NCI-H446 treated with DMSO at 0.1 percent for 48 hours (cell line): Measurements from ENCODE around the gene LILRA5.
"Not testable (repeated sequence)": the region's sequence is repeated elsewhere in the genome, so short reads cannot be mapped to it uniquely, and the experiment has no call there.

ENCODE experiments used
- DNase-seq: peaks from one replicate; lab custom pipeline; 2025; lab: John Stamatoyannopoulos, UW

The LILRA5 gene

DNA sequence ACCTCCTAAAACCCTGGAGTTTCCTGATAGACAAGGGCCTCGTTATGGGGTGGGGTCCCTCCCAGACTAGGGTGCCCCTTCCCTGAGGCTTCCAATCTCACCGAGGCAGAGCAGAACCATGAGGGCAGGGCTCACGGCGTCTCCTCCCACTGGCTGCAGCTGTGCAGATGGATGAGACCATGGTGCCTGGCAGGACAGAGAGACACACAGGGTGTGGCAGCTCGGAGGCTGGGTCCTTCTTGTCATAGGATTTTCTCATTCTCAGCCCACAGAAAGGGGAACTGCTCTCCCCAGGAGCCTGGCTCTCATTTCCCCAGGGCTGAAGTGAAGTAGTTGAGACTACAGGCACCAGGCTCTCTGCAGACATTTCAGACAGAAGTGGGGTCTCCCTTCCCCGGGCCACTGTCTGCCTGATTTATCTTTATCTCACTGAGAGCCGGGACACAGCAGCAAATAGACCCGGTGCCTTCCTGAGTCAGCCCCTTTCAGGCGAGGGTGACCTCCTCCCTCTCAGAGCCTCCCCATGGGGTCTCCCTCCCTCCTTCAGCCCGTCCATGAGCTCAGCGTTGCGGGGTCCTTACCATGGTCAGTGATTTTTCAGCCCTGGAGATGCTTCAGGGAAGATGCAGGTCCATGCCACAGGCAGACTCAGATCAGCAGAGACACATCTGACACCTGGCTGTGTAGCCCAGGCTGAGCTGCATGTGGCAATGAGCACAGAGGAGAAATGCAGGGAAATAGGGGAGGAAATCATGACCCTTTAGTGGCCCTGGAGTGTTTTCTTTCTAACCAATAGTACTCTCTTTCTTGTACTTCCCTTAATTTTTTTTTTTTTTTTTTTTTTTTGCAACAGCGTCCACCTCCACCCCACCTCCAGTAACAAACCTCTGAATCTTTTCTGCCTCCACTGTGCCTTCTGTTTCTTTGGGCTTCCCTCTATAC lies at the start of gene LILRA5:
TSS of gene LILRA5 (minus strand) at position 731 of the 942 bp plus-strand sequence. CDS start at position 584, 147 bp downstream.
- DNase-seq: no peak

- DNase-seq: not testable (repeated sequence)
These were observed 48.9 kb upstream of the LILRA5 start for GRCh38 chr19:54361680-54362422.

GRCh38 chr19:54359149-54359820 lies 46.3 kb upstream of the LILRA5 start:
- DNase-seq: not testable (repeated sequence)

DNA sequence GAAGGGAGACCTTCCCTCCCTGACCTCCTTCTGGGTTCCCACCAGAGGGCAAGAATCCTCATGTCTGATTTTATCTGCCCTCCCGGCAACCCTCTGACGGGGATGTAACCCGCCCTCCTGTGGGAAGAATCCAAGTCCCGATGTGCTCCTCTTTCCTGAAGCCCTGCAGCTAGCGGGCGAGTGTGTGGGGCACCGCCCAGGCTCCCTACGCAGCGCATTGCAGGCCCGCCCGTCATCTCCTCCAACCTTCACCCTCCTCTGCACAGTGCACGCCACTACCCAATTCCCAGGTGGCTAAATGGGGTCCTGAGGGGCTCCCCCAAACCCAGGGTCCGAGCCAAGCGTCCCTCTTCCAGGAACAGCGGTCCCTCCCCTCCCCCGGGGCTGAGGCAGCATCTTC lies 44.4 kb upstream of the LILRA5 start:
- DNase-seq: no peak

- no peak for DNase-seq
These were observed 43.6 kb upstream of the LILRA5 start for GRCh38 chr19:54356444-54357056.

DNA sequence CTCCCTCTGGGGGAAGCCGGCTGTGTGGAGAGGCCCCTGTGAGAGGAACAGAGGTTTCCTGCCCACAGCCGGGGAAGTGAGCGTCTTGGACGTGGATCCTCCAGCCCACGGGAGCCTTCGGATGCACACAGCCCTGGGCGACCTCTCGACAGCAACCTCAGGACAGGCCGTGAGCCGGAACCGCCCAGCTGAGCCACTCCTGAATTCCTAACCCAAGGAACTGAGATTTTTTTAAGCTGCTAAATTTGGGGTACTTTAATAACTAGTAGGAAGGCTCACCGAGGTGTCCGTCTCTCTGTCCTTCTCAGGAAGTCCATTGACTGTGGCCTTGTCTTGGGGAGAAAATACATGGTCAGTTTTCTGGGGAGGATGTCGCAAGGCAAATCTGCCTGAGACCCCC lies 42.7 kb upstream of the LILRA5 start:
- DNase-seq: no peak

DNA sequence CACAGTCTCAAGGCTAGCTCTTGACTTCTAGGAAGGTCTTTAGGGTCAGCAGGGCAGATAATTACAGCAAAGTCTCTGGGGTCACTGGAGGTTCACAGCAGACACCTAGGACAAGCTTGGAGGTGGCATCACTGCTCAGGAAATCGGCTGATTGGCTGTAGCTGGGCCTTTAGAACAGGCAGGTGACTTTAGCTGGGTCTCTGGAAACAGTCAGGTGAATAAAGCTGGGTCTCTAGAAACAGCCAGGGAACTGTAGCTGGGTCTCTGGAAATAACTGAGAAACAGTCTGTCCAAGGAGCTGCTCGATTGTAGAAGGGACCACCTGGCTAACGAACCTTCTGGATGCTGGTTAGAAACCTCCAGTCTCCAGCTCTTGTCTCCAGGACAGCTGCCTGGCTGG lies 41.8 kb upstream of the LILRA5 start:
- DNase-seq: no peak

GRCh38 chr19:54352546-54352945 lies 39.6 kb upstream of the LILRA5 start:
- no peak for DNase-seq

- no peak for DNase-seq
These were observed 39.1 kb upstream of the LILRA5 start for GRCh38 chr19:54352041-54352440.

GRCh38 chr19:54351474-54351873 lies 38.5 kb upstream of the LILRA5 start:
- no peak for DNase-seq

- DNase-seq: no peak
These were observed 33.0 kb upstream of the LILRA5 start for GRCh38 chr19:54345938-54346386.

GRCh38 chr19:54343868-54344267 lies 30.9 kb upstream of the LILRA5 start:
- DNase-seq: no peak

GRCh38 chr19:54341295-54341694 lies 28.3 kb upstream of the LILRA5 start:
- DNase-seq: no peak

DNA sequence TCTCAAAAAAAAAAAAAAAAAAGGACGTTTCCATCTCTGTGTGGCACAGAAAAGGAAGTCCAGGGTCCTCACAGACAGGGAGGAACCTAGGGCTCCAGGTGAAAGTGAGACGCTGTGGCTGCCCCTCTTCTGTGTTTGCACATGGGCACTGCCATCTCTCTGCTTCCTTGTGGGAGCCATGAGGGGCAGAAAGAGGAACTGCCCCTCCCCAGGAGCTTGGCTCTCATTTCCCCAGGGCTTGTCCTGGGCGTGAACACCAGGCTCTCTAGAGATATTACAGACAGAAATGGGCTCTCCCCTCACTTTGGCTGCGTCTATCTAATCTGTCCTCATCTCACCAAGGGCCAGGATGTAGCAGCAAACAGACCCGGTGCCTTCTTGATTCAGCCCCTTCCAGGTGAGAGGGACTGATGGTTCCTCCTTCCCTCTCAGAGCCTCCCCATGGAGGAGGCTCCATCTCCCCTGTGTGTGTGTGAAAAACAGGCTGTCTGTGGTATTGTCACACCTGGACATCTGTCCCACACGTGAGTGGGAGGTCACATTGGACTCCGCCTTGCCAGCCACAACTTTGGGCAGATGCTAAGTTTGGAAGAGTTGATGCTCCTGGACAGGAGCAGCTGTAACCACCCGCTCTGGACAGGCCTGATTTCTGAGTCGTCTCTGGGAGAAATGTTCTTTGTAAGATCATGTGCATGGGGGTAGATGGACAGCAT lies 26.8 kb upstream of the LILRA5 start:
- DNase-seq: no peak

- DNase-seq: no peak
These were observed 25.6 kb upstream of the LILRA5 start for GRCh38 chr19:54338521-54338920.

DNA sequence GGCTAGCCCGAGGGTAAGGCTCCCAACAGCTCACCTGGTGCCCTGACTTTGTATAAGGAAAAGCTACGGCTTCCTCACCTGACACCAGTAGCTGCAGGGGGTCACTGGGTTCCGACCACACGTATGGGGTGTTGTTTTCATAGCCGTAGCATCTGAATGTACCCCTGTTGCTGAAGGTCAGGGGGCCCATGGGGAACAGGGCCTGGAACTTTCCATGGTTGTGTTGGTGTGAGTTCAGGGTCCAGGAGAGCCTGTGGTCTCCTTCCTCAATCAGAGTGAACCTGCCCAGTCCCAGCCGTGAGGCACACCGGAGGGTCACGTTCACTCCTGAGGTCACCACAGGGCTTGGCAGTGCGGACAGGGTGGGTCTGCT lies 24.9 kb upstream of the LILRA5 start:
- DNase-seq: no peak

DNA sequence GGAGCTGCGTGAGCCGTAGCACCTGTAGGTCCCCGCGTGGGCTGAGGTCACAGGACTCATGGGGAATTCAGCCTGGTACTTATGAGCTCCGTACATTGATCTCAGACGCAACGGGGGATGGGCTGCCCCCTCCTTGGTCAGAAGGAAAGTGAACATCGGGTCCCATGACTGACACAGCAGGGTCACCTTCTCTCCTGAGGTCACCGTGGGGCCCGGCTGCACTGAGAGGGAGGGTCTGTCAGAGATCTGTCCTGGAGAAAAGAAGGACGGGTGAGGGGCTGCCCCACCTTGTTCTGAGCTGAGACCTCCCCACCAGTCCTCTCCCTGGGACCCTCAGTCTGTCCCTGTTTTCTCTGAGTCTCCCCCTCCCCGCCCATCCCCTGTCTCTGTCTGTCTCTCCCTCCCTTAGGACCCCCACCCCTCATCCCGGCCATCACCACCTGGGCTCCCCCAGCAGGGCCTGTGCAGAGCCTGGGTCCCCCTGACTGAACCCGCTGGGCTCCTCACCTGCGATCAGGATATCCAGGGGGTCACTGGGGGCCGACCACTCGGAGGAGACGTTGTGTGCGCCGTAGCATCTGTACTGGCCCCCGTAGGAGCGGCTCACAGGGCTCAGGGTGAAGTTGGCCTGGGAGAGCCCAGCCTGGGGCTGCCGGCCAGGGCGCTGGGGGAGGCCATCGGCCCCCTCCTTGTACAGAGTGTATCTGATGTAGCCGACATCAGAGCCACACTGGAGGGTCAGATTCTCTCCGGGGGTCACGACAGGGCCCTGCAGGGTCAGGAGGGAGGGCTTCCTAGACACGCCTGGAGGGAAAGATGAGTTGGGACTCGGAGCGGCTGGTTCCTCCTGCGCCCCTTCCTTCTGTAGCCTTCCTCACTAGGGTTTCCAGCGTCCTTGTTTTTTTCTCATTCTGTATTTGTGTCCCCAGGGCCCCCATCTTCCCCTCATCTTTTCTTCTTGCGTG lies 24.2 kb upstream of the LILRA5 start:
- DNase-seq: no peak

DNA sequence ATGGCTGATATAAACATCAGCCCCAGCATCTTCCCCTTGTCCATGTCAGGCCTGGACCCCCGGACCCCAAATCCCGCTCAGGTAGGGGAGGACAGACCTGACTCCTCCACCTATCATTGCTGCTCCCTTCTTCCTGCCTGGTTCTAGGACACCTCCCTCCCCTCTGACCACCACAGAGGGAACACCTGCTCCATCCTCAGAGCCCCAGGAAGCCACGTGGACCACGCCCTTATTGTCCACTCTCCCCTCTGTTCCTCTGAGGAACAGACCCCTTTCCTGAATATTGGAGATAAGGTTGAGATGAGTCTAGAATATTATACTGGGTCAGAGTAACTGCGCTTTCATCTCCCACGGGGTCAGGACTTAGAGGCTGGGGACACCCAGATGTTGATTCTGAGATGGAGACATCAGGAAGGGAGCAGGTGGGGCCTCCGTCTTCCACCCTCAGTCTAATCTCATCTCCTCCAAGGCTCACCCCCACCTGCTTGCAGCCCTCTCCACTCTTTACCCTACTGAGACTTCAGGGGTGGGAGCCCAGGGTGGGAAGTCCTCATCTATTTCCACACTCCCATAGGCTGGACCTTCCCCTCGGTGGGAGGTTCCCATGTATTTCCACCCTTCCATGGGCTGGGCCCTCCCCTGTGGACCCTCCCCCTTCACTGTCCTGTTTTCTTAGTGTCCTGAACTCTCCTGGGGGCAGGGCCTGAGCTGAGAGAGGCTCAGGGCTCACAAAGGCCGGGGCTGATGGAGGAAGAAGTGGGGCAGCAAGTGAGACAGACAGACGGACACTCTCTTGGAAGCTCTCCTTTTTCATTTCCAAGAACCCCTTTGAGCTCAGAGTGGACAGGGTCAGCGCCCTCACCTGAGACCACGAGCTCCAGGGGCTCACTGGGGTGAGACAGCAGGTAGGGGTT lies 23.3 kb upstream of the LILRA5 start:
- no peak for DNase-seq

GRCh38 chr19:54335164-54335563 lies 22.2 kb upstream of the LILRA5 start:
- no peak for DNase-seq
